Measurements from ENCODE around the gene SMC6.

The SMC6 gene

GRCh38 chr2:17637131-17637906, 116.3 kb downstream of the SMC6 start:
- H3K36me3 ChIP-seq (ENCODE audit: control insufficient read depth, insufficient read depth, low read length) = no peaks in the 10 kb centered on the region
- H3K4me3 ChIP-seq (replicated peaks; ENCODE audit: low read depth, low read length) = no peak overlapping the region
- DNase-seq (ENCODE audit: extremely low read depth, insufficient read length) = no peak
- TF ChIP-seq CTCF (IDR thresholded peaks at IDR 0.05; ENCODE audit: insufficient read depth, low read length, poor library complexity, severe bottlenecking) = no peak
- no peaks in the 10 kb centered on the region; the same call in 1 of the 2 replicates for H3K27me3 ChIP-seq (replicated peaks; ENCODE audit: control insufficient read depth, insufficient read depth, low read length)

GRCh38 chr2:17636257-17636656, 117.4 kb downstream of the SMC6 start:
- no peaks in the 10 kb centered on the region; the same call in 1 of the 2 replicates for H3K27me3 ChIP-seq (replicated peaks; ENCODE audit: control insufficient read depth, insufficient read depth, low read length)
- no peak for DNase-seq (ENCODE audit: extremely low read depth, insufficient read length)
- no peak for TF ChIP-seq CTCF (IDR thresholded peaks at IDR 0.05; ENCODE audit: insufficient read depth, low read length, poor library complexity, severe bottlenecking)
- H3K36me3 ChIP-seq (ENCODE audit: control insufficient read depth, insufficient read depth, low read length) = no peaks in the 10 kb centered on the region
- H3K4me3 ChIP-seq (replicated peaks; ENCODE audit: low read depth, low read length) = no peak overlapping the region

- Histone ChIP-seq H3K27me3 (replicated peaks; ENCODE audit: control insufficient read depth, insufficient read depth, low read length) (no peaks in the 10 kb centered on the region; the same call in 1 of the 2 replicates), H3K4me3 (replicated peaks; ENCODE audit: low read depth, low read length) (no peak overlapping the region), H3K36me3 (ENCODE audit: control insufficient read depth, insufficient read depth, low read length) (no peaks in the 10 kb centered on the region)
- DNase-seq (ENCODE audit: extremely low read depth, insufficient read length) = no peak
- TF ChIP-seq CTCF (IDR thresholded peaks at IDR 0.05; ENCODE audit: insufficient read depth, low read length, poor library complexity, severe bottlenecking) = no peak
Measured at GRCh38 chr2:17634997-17635396, 118.6 kb downstream of the SMC6 start.

GRCh38 chr2:17630089-17630488, 123.5 kb downstream of the SMC6 start:
- no peak for DNase-seq (ENCODE audit: extremely low read depth, insufficient read length)
- H3K36me3 ChIP-seq (ENCODE audit: control insufficient read depth, insufficient read depth, low read length) = no peaks in the 10 kb centered on the region
- no peak for TF ChIP-seq CTCF (IDR thresholded peaks at IDR 0.05; ENCODE audit: insufficient read depth, low read length, poor library complexity, severe bottlenecking)
- H3K27me3 ChIP-seq (replicated peaks; ENCODE audit: control insufficient read depth, insufficient read depth, low read length) = no peaks in the 10 kb centered on the region; the same call in 1 of the 2 replicates
- H3K4me3 ChIP-seq (replicated peaks; ENCODE audit: low read depth, low read length) = no peak overlapping the region

- TF ChIP-seq CTCF (IDR thresholded peaks at IDR 0.05; ENCODE audit: insufficient read depth, low read length, poor library complexity, severe bottlenecking) = no peak
- Histone ChIP-seq H3K4me3 (replicated peaks; ENCODE audit: low read depth, low read length) (no peak overlapping the region), H3K36me3 (ENCODE audit: control insufficient read depth, insufficient read depth, low read length) (no peaks in the 10 kb centered on the region), H3K27me3 (replicated peaks; ENCODE audit: control insufficient read depth, insufficient read depth, low read length) (no peaks in the 10 kb centered on the region)
- no peak for DNase-seq (ENCODE audit: extremely low read depth, insufficient read length)
Measured at GRCh38 chr2:17628349-17629261, 125.0 kb downstream of the SMC6 start.
